GM19351 (cell line): ENCODE measurements around the gene LNPEP.
"Not testable (repeated sequence)": the region's sequence is repeated elsewhere in the genome, so short reads cannot be mapped to it uniquely, and the experiment has no call there.

Source experiments
- ATAC-seq: cut with Tn5 transposase; IDR thresholded peaks from one replicate; pipeline ENCODE4 v1.9.1; 2021; ENCODE audit warnings: mild to moderate bottlenecking, moderate library complexity; ENCODE audit not compliant: unreplicated experiment

LNPEP gene

DNA sequence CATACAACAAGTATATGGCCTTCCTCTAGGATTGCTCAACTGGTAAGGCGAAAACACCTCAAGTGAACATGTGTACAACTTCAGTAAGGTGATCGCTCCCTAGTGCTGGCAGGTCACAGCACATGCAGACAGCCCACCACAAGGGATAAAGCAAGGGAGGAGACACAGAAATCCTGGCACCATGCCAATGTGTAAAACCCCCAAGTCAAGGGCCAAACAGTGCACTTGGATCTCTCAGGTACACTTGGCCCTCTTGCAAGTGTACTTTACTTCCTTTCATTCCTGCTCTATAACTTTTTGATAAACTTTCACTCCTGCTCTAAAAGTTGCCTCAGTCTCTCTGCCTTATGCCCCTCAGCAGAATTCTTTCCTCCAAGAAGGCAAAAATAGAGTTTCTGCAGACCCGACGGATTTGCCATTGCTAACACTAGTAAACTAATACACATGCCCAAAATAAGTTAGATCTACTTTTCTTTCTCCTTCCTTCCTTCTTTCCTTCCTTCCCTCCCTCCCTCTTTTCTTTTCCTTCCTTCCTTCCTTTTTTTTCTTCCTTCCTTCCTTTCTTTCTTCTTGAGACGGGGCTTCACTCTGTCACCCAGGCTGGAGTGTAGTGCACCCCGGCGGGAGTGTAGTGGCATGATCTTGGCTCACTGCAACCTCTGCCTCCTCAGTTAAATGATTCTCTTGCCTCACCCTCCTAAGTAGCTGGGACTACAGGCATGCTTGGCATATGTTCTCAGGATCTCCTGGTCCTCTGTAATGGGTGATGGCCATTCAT is 6.8 kb upstream of the LNPEP start:
- no peak for ATAC-seq

DNA sequence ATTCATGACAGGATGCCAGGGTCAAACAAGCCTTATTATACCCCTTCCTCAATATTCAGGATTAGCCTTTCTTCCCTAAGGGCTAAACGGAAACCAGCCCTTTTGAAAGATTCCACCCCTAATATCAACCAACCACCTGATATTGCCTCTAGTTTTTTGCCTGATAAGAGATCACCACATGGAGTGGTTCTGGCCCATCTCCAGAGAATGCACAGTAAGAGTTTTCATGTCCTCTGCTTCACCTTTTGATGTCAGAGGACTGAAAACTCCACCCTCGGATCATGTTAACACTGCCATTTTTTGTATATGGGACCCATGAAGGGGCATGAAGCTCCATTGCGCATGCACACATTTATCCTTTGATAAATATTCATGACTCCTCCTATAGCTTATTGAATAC is 5.8 kb upstream of the LNPEP start:
- no peak for ATAC-seq

DNA sequence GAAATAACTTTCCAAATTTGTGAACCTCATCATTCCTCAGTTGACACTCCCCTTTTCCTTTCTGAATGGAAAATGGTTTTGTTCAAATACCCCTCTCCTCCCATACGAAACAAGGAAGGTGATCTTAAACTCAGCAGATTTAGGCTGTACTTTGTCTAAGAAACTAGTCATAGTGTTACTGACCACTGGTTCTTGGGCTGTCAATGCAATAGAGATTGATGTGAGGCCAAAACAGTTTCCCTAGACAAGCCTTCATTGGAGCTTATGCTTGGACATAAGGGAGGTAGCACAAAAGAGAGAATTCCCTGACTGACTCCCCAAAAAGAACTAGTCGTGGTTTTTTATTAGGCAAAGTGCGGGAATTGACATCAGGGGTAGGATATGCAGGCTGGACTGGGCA is 5.3 kb upstream of the LNPEP start:
- ATAC-seq: no peak

DNA sequence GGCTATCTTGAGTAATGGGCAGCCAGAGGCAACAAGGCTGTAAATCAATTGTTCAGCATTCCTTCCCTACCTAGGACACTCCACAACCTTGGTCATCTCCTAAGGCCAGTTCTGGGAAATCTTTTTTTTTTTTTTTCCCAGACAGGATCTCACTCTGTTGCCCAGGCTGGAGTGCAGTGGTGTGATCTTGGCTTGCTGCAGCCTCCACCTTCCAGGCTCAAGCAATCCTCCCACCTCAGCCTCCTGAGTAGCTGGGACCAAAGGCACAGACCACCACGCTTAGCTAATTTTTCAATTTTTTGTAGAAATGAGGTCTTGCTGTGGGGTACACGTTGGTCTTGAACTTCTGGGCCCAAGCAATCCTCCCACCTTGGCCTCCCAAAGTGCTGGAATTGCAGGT is 4.8 kb upstream of the LNPEP start:
- ATAC-seq: not testable (repeated sequence)

DNA sequence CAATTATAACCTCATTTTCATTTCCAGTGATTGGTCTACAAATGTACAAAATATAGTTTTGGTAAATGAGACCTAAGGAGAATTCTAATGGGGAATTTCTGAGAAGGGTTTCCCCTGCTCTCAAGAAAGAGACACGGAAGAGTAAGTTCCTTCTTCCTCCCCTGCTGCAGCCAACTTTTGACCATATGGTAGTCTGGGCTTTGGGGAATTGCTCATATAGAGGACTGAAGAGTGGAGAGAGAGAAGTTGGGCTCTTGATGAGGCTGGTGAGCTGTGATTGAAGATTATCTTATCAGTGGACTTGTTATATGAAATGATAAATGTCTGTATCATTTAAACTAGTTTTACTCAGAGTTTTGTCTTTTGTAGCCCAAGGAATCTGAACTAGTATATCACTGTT is 4.3 kb upstream of the LNPEP start:
- ATAC-seq: no peak

DNA sequence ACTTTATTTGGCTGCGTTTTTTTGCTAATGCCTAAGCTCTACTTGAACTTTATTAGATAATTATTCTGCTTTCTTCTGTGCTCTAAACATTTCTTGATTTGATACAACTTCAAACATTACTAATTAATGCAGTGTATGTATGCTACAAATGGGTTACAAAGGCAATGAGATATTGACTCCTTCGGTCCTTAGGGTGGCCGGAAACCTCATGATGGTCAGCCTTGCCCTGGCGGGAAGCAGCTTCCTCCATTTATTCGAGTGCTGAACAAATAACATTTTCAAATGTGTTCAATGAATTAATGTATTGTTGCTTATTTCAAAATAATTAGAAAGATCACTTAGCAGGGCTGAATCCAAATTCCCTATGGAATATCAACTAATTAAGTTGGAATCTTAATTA is 3.9 kb upstream of the LNPEP start:
- ATAC-seq: no peak

DNA sequence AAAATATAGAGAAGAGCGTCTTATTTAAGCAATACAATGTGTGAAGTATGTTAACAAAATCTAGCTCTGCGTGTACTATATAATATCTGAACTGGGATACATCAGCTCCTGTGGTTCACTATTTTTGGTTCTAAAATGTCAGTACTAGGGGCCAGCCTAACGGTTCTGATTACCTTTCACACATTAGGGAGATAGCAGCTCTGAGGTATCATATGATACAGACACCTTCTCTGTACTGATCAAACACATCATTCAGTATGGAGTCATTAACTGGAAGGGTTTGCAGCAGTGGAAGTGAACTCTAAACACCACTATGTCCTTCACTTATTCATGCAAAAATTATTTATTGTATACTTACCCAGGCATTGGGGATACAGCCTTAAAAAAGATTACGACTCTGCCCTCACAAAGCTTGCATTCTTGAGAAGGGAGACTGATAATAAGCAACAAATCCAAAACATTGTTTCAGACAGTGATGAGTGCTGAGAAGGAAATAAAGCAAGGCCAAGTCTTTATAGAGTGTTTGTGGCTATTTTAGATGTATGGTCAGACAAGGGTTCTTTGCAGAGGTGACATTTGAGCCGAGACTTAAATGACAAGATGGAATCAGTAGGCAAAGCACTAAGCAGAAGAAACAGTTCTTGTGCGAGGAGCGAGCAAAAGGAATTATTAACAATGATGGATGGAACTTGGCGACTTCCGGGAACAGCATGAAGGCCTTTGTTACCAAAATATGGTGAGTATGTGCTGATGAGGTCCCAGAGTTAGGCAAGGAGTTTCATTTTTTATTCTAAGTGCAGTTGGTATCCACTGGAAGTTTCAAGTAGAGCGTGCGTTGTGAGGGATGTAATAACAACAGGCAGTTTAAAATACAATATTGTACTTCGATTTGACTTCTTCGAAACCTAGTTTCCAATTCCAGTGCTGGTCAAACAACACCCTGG is 1.8 kb upstream of the LNPEP start:
- no peak for ATAC-seq

DNA sequence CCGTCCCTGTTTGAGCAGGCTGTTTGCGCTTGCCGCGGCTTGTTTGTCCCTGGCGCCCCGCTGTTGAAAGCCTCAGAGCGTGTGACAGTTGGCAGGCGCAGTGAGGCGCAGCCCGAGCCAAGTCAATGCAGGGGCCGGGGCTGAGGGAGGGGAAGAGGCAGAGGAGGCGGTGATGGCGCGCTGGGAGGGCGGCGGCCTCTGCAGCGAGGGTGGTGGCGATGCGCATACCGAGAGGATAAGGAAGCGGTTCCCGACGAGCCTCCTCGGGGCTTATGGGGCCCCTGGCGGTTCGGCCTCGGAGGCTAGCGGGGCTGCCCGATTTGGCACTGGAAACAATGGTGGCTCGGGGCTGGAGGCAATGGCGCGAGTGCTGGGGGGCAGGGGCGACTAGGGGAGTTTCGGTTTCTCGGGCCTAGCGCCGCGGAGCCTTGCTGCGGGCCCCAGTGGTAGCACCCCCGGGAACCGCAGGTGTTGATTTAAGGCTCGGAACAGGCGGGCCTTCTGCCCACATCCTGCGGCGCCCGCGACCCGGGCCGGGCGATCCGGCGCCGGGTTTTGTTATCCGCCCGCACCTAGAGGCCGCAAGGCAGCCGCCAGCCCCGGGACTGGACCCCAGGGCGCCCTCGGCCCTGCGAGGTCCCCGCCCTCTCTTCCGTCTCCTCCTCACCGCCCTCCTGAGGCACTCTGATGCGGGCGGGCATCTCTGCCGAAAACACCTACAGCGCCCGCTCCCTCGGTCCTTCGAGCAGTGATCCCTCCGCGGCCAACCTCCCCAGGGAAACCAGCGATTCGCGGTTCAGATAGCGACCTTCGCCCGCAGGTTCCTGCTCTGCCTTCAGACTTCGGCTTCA is 947 bp upstream of the LNPEP start:
- ATAC-seq: peak; percentile 53

DNA sequence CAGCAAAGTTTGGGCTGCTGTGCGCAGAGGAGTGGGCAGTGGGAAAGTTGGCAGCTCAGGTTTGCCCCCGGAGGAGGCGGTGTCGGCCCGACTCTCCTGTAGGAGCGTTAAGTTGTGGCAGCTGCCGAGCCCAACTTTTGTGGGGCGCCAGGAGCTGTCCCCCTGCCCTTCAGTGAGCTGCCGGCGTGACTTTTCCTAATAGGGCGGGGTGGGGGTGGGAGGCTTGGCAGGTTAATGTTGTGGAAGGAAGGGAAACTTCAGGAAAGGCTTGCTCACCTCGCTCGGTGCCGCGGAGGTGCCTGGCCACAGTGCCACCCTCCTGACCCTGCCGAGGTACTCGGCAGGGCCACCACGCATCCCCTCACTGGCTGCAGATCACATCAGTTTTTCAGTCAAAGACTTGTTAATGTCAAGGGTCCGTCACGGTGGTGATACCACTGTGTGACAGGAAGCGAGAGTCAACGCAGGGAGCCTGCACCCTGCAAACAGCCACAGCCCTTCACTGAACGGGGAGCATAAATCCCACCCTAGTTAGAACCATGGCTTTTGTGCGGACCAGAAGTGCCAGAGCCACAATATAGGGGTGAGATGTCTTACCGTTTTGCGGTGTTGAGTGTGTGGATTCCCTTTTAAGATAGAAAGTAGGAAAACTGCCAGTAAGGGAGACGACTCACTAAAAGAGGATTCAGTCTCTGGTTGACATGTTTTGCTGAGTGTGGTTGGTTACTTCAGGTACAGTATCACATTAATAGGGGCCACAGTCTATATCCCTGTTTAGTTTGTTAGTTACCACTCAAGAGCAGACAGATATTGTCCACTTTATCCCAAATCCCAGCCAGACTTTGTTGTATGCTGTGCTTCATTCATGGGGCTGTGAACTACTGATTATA is 796 bp downstream of the LNPEP start:
- ATAC-seq: peak; percentile 36

DNA sequence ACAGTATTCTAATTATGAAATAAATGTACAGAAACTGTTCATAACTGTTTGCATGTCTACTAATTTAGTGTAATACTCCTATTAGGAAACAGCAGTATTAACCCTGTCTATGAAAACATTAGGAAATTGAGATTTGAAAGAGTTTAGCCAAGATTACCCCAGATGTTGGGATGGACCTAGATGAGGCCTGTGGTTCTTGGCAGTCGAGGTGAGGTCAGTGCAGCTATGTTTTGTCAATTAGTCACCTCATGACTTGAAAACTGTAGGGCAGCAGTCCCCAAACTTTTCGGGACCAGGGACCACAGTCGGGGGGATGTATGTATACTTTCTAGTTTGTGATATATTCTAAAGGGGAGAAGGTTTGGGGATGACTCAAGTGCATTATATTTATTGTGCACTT is 4.7 kb downstream of the LNPEP start:
- no peak for ATAC-seq

DNA sequence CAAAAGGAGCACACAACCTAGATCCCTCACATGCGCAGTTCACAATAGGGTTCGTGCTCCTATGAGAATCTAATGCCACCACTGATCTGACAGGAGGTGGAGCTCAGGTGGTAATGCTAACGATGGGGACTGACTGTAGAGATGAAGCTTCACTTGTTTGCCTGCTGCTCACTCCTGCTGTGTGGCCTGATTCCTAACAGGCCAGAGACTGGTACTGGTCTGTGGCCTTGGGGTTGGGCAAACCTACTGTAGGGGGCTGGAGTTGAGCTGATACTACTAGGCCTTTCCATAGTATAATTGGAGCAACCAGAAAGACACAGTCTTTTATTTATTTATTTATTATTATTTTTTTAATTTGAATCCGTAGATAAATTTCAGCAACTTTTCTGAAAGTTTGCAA is 5.3 kb downstream of the LNPEP start:
- ATAC-seq: no peak

DNA sequence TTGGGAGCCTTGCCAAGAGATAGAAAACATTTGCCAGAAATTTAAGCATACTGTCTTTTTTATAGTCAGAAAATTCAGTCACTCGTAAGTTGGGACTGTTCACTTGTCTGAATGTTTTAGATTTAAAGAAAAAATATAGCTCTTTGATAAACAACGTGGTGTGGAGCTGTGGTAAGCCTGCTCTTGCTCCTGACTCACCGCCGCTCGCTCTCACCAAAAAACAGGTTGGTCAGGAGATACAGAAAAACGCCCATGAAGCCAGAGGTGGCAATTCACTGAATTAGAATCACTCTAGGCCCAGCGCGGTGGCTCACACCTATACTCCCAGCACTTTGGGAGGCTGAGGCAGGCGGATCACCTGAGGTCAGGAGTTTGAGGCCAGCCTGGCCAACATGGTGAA is 6.2 kb downstream of the LNPEP start:
- no peak for ATAC-seq

DNA sequence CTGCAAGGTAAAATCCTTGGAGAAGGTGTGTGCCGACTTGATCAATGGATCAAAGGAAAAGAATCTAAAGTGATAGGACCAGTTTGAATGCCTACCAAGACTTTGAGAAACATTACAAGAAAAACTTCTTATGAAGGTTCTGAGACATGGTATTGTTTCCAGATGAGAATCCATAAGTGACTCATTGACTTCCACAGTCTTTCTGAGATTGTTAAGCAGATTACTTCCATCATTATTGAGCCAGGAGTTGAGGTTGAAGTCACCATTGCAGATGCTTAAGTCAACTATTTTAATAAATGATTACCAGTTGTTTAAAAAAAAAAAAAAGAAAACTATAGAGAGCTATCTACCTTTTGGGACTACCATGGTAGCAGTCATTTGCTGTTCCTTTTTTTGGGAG is 7.0 kb downstream of the LNPEP start:
- no peak for ATAC-seq

DNA sequence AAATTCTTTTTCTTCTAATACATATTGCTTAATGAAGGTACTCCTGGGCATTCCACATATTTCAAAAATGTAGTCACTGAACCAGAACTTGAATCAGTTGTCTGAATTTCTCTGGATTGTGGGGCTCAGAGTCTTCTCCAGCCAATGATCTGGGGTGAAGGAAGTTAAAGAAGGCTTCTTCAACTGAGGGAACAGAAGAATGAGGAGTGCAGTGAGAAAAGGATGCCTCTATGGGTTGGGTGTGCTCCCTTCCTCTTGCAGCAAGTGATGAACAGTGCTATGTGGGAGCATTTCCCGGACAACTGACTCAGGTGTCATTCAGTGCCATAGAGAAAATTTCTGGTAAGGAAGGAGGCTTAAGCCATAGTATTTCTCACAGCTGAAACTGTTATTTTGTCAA is 7.9 kb downstream of the LNPEP start:
- ATAC-seq: no peak

DNA sequence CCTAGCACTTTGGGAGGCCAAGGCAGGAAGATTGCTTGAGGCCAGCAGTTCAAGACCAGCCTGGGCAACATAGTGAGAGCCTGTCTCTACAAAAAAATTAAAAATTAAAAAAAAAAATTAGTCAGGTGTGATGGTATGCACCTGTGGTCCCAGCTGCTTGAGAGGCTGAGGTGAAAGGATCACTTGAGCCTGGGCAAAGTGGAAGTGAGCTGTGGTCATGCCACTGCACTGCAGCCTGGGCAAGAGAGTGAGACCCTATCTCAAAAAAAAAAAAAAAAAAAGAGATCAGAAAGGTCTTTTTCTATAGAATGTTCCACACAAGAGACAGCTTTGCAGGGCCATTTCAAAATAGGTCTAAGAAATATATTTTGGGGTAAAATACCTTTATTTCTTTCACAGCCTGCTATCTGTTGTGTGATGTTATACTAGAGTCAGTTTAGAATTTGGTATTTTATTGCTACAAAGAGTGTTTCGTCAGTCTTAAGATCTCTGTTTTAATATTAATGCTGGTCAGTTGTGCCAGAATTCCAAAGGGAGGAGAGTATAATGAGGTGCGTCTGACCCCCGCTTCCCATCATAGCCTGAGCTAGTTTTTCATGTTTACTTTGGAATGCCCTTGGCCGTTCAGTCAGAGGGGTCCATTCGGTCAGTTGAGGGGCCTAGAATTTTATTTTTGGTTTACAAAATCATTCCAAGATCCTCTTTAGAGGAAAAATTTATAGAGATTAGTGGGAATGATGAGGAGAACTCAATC is 9.4 kb downstream of the LNPEP start:
- no peak for ATAC-seq

DNA sequence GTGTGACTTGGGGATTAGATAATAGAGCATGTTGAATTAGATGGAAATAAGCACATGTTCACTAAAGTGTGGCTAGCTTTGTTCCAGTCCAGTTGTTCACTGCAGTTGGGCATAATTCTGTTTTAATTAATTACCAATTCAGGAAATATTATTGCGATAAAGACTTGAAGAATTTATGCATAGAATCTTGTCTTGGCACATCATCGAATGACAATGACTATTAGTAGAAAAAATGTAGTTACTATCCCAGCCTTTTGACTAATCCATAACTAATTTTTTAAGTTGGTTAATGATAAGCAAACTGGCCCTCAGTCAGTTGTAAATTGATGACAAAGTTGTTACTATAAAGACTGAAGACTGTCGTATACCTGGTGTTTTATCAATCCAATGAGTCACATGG is 10.5 kb downstream of the LNPEP start:
- no peak for ATAC-seq

DNA sequence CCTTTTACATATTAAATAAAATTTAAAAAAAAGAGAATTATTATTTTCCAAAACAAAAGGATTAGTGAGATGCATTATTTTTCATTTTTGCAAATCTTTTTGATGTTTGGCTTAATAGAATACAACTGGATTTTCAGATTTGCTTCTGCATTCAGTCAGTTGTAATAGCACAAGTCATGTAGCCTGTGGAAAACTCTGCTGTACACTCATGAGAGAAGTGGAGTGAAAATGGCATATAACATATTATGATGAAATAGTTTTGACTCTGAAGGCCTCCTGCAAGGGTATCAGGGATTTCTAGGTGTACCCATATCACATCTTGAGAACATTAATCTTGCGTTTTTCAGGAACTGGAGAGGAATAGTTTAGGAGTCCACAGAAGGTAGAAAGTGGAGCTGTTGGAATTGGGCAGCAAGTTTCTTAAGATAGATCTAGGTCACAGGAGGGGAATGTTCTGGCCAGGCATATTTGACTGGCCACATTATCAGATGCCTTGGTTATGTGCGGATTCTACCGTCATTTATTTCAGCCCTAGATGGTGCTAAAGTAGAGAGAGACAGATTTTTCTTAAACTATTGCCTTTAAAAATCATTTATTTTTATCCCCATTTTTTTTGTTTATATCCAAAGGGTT is 16.4 kb downstream of the LNPEP start:
- ATAC-seq: no peak

DNA sequence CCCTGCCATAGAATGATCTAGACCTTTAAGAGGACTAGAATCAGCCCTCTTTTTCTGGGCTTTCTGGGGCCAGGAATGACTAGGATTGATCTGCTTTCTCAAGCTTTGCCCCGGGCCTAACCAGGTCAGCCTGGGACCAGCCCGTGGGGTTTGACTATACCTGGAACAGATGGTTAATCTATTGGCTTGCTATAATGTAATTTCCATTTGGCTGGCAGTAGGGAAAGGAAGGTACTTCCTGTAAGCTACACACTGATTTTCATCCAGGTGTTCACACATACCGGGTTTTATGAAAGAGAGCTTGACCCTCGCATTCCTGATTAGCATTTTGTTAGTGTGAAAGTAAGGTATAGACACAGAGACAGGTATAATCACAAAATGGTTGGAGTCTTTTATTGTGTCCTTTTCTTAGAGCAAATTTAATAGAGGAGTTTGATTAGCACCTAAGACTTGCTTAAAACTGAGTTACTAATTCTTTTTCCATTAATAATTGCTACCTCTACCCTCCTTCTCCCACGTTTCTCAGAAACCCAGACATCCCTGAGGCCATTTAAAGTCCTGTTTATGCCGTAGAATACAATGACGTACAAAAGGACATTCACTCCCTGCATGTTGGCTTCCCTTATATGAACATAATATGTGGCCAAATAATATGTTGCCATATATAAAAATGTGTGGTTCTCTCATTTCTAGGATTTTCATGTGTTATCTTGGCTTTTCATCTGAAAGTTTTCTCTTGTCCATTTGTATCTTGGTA is 17.3 kb downstream of the LNPEP start:
- ATAC-seq: no peak
